Neural cell (in vitro differentiated cells): ENCODE results near the gene SSUH2. TPM values are rescaled to one million over a fixed set of nuclear protein-coding genes. Genes with fewer than 3 reads are reported as not detected.

ENCODE experiments used
- H2AFZ ChIP-seq: fragments of 200-600, 300-800 bp; sonication (generic), shearing (Covaris generic); 2 replicates; pipeline ENCODE4 v1.6.0; 2014; ENCODE audit warnings: low read depth, mild to moderate bottlenecking, antibody characterized with exemption, low read length, moderate library complexity
- H3F3A ChIP-seq: fragments of 200-600 bp; shearing (Covaris generic); 2 replicates; pipeline ENCODE4 v1.6.1; 2016; ENCODE audit warnings: mild to moderate bottlenecking, moderate library complexity, mixed read lengths, antibody characterized with exemption, low read length; ENCODE audit not compliant: insufficient read depth, poor library complexity, severe bottlenecking
- H3K27ac ChIP-seq: fragments of 200-600, 300-800 bp; sonication (generic), shearing (Covaris generic); 2 replicates; pipeline ENCODE4 v1.5.1; 2014; ENCODE audit warnings: mild to moderate bottlenecking, low read length, moderate library complexity
- H3K27me3 ChIP-seq: fragments of 300-800, 200-600 bp; sonication (generic), shearing (Covaris generic); 2 replicates; pipeline ENCODE4 v1.6.0; 2014; ENCODE audit warnings: mild to moderate bottlenecking, low read depth, low read length, moderate library complexity; ENCODE audit not compliant: insufficient read depth
- H3K36me3 ChIP-seq: fragments of 300-800, 200-600 bp; sonication (generic), shearing (Covaris generic); 2 replicates; pipeline ENCODE4 v1.5.1; 2014; ENCODE audit warnings: mild to moderate bottlenecking, antibody characterized with exemption, low read length, moderate library complexity; ENCODE audit not compliant: insufficient read depth
- H3K4me2 ChIP-seq: fragments of 300-800, 200-600 bp; sonication (generic), shearing (Covaris generic); 2 replicates; pipeline ENCODE4 v1.6.0; 2014; ENCODE audit warnings: mild to moderate bottlenecking, low read length
- H3K4me3 ChIP-seq: fragments of 300-800, 200-600 bp; sonication (generic), shearing (Covaris generic); 2 replicates; pipeline ENCODE4 v1.5.1; 2014; ENCODE audit warnings: mild to moderate bottlenecking, low read length, moderate library complexity
- H3K79me2 ChIP-seq: fragments of 200-600 bp; shearing (Covaris generic); replicated peaks from 2 replicates; pipeline ENCODE4 v1.6.0; 2014; ENCODE audit warnings: mild to moderate bottlenecking, low read length, moderate library complexity; ENCODE audit not compliant: insufficient read depth
- H3K9ac ChIP-seq: fragments of 300-800, 200-600 bp; sonication (generic), shearing (Covaris generic); 2 replicates; pipeline ENCODE4 v1.6.1; 2016; ENCODE audit warnings: mild to moderate bottlenecking, low read length, mixed read lengths
- H3K9me2 ChIP-seq: fragments of 200-600 bp; shearing (Covaris generic); 2 replicates; pipeline ENCODE4 v1.6.1; 2016; ENCODE audit warnings: mild to moderate bottlenecking, low read length, mixed read lengths; ENCODE audit not compliant: insufficient read depth
- H3K9me3 ChIP-seq: fragments of 200-600, 300-800 bp; sonication (generic), shearing (Covaris generic); 2 replicates; pipeline ENCODE4 v1.6.1; 2016; ENCODE audit warnings: mild to moderate bottlenecking, mixed run types, low read length, moderate library complexity, mixed read lengths
- H4K20me1 ChIP-seq: fragments of 200-600 bp; shearing (Covaris generic); 2 replicates; pipeline ENCODE4 v1.6.1; 2016; ENCODE audit warnings: mild to moderate bottlenecking, mixed run types; ENCODE audit not compliant: insufficient read depth
- CTCF ChIP-seq: fragments of 450-650 bp; IDR thresholded peaks from 2 replicates; pipeline ENCODE4 v1.5.1; 2014; ENCODE audit warnings: antibody characterized with exemption, mild to moderate bottlenecking, moderate library complexity; ENCODE audit not compliant: poor library complexity, severe bottlenecking
- EP300 ChIP-seq: fragments of 450-650 bp; conservative IDR thresholded peaks from 2 replicates; pipeline ENCODE4 v1.6.1; 2014; ENCODE audit warnings: antibody characterized with exemption, mild to moderate bottlenecking, moderate library complexity; ENCODE audit not compliant: poor library complexity, severe bottlenecking
- EZH2 ChIP-seq: fragments of 200-600, 300-800 bp; shearing (Covaris generic), sonication (generic); IDR thresholded peaks from 2 replicates; pipeline ENCODE4 v1.6.1; 2014; ENCODE audit warnings: antibody characterized with exemption, low read length, borderline replicate concordance, mild to moderate bottlenecking; ENCODE audit not compliant: insufficient read depth, poor library complexity, severe bottlenecking
- MXI1 ChIP-seq: fragments of 450-650 bp; conservative IDR thresholded peaks from 2 replicates; pipeline ENCODE4 v1.6.1; 2014; ENCODE audit warnings: antibody characterized with exemption, mild to moderate bottlenecking; ENCODE audit not compliant: poor library complexity, severe bottlenecking
- POLR2AphosphoS5 ChIP-seq: IDR thresholded peaks from 2 replicates; pipeline ENCODE4 v1.6.1; 2012
- RAD21 ChIP-seq: fragments of 450-650 bp; conservative IDR thresholded peaks from 2 replicates; pipeline ENCODE4 v1.6.1; 2014; ENCODE audit warnings: antibody characterized with exemption, mild to moderate bottlenecking, moderate library complexity
- REST ChIP-seq: IDR thresholded peaks from 2 replicates; pipeline ENCODE4 v1.6.1; 2012; ENCODE audit warnings: borderline replicate concordance
- SMC3 ChIP-seq: fragments of 450-650 bp; conservative IDR thresholded peaks from 2 replicates; pipeline ENCODE4 v1.6.1; 2014; ENCODE audit warnings: antibody characterized with exemption, mild to moderate bottlenecking, moderate library complexity; ENCODE audit not compliant: poor library complexity
- TAF1 ChIP-seq: IDR thresholded peaks from 2 replicates; pipeline ENCODE4 v1.6.1; 2012; ENCODE audit warnings: low read depth
- polyA plus RNA-seq: library from polyadenylated mRNA; depleted of rRNA; stranded (reverse); fragments of >200 nt; gene quantifications from 2 replicates; pipeline ENCODE4 v1.2.3, GENCODE V29; 2014

Gene SSUH2
- polyA plus RNA-seq, 1 donor from 2014 or later, result 0.88 TPM

GRCh38 chr3:8606701-8607231, 37.8 kb downstream of the SSUH2 start:
- TF ChIP-seq SMC3 (no peak), POLR2AphosphoS5 (no peak), TAF1 (no peak), REST (no peak), CTCF (no peak), EP300 (no peak), RAD21 (no peak), MXI1 (no peak), EZH2 (no peak)
- Histone ChIP-seq H3K9ac (no peak overlapping the region), H3K9me2 (no peaks in the 10 kb centered on the region)

GRCh38 chr3:8604988-8605387, 39.6 kb downstream of the SSUH2 start:
- Histone ChIP-seq H3K27ac (no peak overlapping the region), H2AFZ (no peak overlapping the region), H3K9me3 (no peaks in the 10 kb centered on the region), H3K79me2 (no peaks in the 10 kb centered on the region), H3K27me3 (no peaks in the 10 kb centered on the region), H3F3A (no peaks in the 10 kb centered on the region), H3K4me3 (no peak overlapping the region), H3K36me3 (no peaks in the 10 kb centered on the region), H3K4me2 (no peak overlapping the region), H4K20me1 (no peaks in the 10 kb centered on the region), H3K9me2 (no peaks in the 10 kb centered on the region), H3K9ac (no peak overlapping the region)
- TF ChIP-seq TAF1 (no peak), POLR2AphosphoS5 (no peak), EP300 (no peak), MXI1 (no peak), SMC3 (no peak), CTCF (no peak), EZH2 (no peak), RAD21 (no peak), REST (no peak)

More at GRCh38 chr3:8606701-8607231, 37.8 kb downstream of the SSUH2 start:
- Histone ChIP-seq H3K36me3 (no peaks in the 10 kb centered on the region), H4K20me1 (no peaks in the 10 kb centered on the region), H3K79me2 (no peaks in the 10 kb centered on the region), H3K4me2 (no peak overlapping the region), H3F3A (no peaks in the 10 kb centered on the region), H2AFZ (no peak overlapping the region), H3K4me3 (no peak overlapping the region), H3K9me3 (no peaks in the 10 kb centered on the region), H3K27me3 (no peaks in the 10 kb centered on the region), H3K27ac (no peak overlapping the region)
